ENCODE results near the gene BMP10.
"Not testable (repeated sequence)": the region's sequence is repeated elsewhere in the genome, so short reads cannot be mapped to it uniquely, and the experiment has no call there.

Gene BMP10

GRCh38 chr2:68871159-68871764, at the start of gene BMP10:
Gene BMP10, minus strand, starts transcription at chr2:68871397. Its CDS starts 39 bp downstream, at chr2:68871358.
- no peak for DNase-seq

GRCh38 chr2:68920481-68921170, 49.4 kb upstream of the BMP10 start:
- DNase-seq, result no peak

GRCh38 chr2:68918497-68918896, 47.3 kb upstream of the BMP10 start:
- no peak for DNase-seq

GRCh38 chr2:68917034-68917718, 46.0 kb upstream of the BMP10 start:
- no peak for DNase-seq

GRCh38 chr2:68916226-68916625, 45.0 kb upstream of the BMP10 start:
- DNase-seq, result no peak

GRCh38 chr2:68915393-68915792, 44.2 kb upstream of the BMP10 start:
- no peak for DNase-seq

GRCh38 chr2:68913359-68913758, 42.2 kb upstream of the BMP10 start:
- DNase-seq, result no peak

- DNase-seq, result no peak
Observed at GRCh38 chr2:68912732-68913131, 41.5 kb upstream of the BMP10 start.

- no peak for DNase-seq
Observed at GRCh38 chr2:68912111-68912510, 40.9 kb upstream of the BMP10 start.

- no peak for DNase-seq
Observed at GRCh38 chr2:68911709-68912108, 40.5 kb upstream of the BMP10 start.

- DNase-seq, result no peak
Observed at GRCh38 chr2:68911246-68911645, 40.0 kb upstream of the BMP10 start.

- peak; percentile 72 to 91 (median 86) for DNase-seq
Observed at GRCh38 chr2:68909793-68910674, 38.8 kb upstream of the BMP10 start.

GRCh38 chr2:68908392-68908970, 37.3 kb upstream of the BMP10 start:
- peak; percentile 49 to 74 (median 58) for DNase-seq

GRCh38 chr2:68907920-68908253, 36.7 kb upstream of the BMP10 start:
- no peak for DNase-seq

- DNase-seq, result no peak
Observed at GRCh38 chr2:68907232-68907919, 36.2 kb upstream of the BMP10 start.

GRCh38 chr2:68906716-68907115, 35.5 kb upstream of the BMP10 start:
- DNase-seq, result no peak

GRCh38 chr2:68905116-68905515, 33.9 kb upstream of the BMP10 start:
- no peak for DNase-seq

- no peak for DNase-seq
Observed at GRCh38 chr2:68901561-68901960, 30.4 kb upstream of the BMP10 start.

GRCh38 chr2:68901199-68901514, 30.0 kb upstream of the BMP10 start:
- no peak for DNase-seq

- DNase-seq, result no peak
Observed at GRCh38 chr2:68900496-68901198, 29.4 kb upstream of the BMP10 start.

GRCh38 chr2:68895981-68896380, 24.8 kb upstream of the BMP10 start:
- DNase-seq, result not testable (repeated sequence)

- no peak for DNase-seq
Observed at GRCh38 chr2:68889500-68889899, 18.3 kb upstream of the BMP10 start.
